ENCODE data around the gene SLC22A31.
"Not testable (repeated sequence)": the region's sequence is repeated elsewhere in the genome, so short reads cannot be mapped to it uniquely, and the experiment has no call there.

Gene SLC22A31

DNA sequence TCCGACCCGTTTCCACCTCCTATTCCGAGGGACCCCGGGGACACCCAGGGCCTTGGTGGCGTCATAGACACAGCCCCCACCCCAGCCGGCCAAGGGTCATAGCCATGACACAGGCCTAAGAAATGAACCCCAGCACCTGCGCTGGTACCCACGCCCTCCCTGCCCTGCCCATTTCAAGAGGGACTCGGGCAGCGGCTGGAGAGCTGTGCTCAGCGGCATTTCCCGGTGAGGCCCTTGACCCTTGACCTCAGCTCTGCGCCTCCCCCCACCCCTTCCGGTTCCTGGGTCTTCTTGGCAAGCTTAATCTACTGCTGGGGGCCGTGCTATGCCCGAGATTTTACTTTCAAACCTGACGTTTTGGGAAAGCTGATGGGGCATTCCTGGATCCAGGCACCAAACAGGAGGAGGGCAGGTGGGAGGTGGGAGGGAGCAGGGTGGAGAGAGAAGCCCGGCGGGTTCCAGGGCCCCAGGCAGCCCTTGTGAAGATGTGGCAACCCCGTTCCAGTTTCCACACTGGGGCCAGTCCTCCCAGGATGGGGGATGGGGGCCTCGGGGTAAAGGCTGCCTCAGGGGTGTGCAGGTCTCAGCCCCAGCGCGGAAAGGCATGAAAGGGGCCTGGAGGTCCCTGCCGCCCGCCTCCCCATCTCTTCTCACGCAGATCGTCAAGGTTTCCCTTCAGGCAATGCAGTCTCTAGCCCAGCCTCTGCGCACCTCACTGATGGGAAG, at the start of gene SLC22A31:
SLC22A31 (minus strand) TSS at position 414 of the 726 bp plus-strand sequence; CDS start at position 378, 36 bp downstream.
- DNase-seq: no peak

DNA sequence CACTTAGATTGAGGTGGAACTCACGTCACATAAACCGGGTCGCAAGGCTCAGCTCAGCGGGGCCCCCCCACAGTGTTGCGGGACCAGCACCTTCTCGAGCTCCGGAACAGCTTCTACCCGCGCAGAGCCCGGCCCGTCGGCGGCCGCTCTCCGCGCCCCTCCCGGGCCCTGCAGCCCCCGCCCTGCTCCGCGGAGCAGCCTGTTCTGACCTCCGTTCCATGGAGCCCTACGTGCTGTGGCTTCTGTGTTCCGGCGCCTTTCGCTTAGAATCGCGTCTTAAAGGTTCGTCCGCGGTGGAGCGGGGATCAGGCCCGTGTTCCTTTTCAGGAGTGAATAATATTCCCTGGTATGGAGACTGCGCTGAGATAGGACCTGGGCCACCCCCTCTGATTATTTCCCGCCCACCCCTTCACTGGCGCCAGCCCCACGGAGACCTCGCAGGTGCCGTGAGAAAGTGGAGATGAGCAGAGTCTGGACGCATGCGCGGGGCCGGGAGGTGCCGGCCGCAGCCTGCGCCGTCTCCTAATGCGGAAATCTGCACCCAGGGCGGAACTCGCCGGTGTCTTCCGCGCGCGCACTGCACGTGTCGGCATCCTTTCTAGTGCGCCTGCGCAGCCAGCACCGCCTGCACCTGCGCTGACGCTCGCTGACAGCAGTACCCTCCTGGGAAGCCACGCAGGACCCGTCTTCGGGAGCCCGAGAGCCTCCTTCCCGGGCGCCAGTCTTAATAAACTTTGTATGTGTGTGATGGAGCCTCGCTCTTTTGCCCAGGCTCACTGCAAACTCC, 48.1 kb upstream of the SLC22A31 start:
- no peak for DNase-seq

DNA sequence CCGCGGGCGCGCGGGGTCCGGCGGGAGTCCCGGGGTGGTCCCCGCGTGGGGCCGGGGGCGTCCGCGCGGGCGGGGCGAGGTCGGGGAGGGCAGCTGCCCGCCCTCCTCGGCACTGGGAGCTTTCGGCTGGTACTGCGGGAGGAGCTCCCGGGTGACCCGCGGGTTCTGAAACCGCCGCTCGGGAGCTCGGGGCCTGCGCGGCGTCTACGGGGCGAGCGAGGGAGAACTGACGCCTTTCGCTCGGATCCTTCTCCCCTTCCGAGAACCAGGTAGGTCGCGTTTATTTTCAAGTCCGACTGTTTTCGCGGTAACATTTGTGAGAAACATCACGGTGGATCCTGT, 47.4 kb upstream of the SLC22A31 start:
- not testable (repeated sequence) for DNase-seq

DNA sequence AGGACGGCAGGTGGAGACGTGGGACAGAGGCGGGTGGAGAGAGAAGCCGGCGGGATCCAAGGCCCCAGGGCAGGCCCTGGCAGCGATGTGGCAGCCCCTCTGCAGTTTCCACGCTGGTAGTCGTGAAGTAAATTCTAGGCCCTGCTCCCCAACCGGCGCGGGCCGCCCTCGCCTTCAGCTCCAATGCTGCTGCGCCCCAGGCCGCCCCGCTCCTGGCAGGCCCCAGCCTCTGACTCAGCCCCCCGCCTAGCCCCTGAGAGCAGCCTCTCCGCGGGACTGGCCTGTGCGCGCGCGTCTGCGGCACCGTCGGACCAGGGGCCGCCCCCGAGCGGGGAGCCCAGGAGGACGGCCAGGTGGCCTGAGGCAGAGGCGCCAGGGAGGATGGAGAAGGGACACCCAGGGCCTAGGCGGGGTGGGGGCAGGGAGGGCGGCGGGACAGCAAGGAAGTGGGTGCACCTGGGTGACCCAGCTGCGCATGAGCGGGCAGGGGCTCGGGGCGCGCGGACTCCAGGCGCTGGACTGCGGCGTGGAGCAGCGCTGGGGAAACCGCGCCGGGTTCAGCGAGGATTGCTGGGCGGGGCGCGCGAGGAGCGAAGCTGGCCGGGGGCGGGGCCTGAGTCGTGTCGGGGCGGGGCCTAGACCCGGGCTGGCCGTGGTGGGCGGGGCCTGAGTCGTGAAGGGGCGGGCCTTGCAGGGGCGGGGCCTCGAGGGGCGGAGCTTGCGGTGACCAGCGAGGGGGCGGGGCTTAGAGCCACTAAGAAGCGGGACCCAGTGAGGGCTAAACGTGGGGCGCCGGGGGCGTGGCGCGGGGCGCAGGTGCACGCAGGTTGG, 46.8 kb upstream of the SLC22A31 start:
- DNase-seq: peak; percentile 98

DNA sequence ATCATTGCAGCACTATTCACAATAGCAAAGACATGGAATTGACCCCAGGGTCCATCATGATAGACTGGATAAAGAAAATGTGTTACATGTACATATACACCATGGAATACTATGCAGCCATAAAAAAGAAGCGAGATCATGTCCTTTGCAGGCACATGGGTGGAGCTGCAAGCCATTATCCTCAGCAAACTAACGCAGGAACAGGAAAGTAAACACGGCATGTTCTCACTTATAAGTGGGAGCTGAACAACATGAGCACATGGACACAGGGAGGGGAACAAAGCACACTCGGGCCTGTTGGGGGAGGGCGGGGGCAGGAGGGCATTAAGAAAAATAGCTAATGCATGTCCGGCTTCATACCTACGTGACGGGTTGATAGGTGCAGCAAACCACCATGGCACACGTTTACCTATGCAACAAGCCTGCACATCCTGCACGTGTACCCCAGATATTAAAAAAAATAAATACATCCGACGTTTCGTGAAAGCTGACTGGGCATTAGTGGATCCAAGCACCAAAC, 46.1 kb upstream of the SLC22A31 start:
- DNase-seq: no peak

DNA sequence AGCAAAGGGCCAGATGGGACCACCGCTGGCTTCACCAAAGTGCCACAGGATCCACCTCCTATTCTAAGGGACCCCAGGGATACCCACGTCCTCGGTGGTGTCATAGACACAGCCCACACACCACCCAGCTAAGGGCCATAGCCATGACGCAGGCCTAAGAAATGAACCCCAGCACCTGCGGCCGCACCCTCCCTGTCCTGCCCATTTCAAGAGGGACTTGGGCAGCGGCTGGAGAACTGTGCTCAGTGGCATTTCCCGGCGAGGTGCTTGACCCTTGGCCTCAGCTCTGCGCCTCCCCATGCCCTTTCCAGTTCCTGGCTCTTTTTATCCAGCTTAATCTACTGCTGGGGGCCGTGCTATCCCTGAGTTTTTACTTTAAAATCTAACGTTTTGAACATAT, 44.4 kb upstream of the SLC22A31 start:
- DNase-seq: no peak

DNA sequence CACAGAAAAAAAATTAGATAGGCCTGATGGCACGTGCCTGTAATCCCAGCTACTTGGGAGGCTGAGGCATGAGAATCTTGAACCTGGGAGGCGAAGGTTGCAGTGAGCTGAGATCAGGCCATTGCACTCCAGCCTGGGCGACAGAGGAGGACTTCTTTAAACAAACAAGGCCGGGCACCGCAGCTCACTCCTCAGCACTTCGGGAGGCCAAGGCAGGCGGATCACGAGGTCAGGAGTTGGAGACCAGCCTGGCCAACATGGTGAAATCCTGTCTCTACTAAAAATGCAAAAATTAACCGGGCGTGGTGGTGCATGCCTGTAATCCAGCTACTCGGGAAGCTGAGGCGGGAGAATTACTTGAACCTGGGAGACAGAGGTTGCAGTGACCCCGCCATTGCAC, 43.9 kb upstream of the SLC22A31 start:
- DNase-seq: not testable (repeated sequence)

DNA sequence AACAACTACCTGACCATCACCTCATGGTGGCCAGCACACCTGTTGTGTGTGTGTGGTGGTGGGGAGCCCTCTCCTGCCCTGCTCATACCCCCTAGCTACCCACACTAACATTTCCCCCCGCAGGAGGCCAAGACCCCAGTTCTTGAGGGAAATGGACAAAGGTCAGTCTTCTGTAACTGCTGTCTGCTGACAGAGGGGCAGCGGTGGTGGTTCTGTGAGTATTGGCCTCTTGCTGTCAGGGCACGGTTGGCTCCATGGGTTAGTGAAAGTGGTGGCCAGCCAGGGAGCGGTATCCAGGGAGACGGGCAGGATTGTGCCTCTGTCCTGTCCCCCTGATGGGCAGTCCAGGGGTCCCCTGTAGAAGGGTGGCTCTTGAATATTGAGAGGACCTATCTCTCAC, 43.3 kb upstream of the SLC22A31 start:
- no peak for DNase-seq

DNA sequence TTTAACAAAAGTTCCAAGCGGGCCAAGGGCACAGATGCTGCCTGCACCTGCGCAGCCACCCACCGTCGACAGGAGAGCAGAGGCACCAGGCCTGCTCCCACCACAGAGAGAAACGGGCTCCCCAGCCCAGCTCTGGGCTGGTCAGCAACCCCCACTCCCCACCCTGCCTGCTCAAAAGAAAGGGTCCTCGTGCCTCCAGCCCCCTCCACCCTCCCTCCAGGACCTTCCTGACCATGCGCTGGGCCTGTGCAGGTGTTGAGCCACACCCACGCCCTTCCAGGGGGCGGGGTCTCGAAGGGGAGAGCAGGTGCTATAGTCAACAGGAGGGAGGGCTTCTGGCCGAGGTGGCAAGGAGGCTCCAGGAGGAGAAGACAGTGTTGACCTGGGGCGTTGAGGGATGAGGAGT, 42.5 kb upstream of the SLC22A31 start:
- DNase-seq: no peak

DNA sequence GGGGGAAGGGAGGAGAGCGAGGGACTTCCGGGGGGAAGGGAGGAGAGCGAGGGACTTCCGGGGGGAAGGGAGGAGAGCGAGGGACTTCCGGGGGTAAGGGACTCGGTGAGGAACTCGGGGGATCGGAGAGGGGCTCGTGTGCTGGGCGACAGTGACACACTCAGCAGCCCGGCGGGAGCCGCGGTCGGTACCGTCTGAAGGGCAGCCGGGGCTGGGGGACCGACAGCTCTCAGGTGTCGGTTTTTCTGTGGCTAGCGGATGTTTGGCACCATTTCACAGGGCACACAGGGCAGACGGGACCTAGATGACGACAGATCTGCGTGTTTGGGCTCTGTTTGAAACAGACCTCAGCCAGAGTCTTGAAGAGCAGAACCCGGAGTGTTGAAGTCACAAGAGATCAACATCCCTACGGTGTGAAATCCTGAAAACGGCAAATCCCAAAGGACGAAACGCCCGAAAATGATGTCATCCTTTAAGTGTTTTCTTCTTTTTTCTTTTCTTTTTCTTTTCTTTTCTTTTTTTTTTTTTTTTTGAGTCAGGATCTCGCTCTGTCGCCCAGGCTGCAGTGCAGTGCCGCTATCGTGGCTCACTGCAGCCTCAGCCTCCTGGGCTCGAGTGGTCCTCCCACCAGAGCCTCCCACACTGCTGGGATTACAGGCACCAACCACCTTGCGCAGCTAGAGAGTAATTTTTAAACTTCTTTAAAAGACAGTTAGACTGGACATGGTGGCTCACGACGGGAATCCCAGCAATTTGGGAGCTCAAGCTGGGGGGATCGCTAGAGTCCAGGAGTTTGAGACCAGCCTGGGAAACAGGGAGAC, 41.1 kb upstream of the SLC22A31 start:
- peak; percentile 80 for DNase-seq

DNA sequence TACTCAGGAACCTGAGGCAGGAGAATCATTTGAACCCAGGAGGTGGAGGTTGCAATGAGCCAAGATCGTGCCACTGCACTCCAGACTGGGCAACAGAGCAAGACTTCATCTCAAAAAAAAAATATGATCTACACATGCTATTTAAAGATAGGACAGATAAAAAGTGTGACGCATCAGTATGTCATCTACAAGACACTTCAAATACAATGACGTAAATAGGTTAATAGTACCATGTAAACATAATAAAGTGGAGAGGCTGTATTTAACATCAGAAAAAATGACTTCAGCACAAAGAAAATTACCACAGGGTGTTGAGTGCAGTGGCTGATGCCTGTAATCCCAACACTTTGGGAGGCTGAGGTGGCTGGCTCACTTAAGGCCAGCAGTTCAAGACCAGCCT, 37.4 kb upstream of the SLC22A31 start:
- no peak for DNase-seq

DNA sequence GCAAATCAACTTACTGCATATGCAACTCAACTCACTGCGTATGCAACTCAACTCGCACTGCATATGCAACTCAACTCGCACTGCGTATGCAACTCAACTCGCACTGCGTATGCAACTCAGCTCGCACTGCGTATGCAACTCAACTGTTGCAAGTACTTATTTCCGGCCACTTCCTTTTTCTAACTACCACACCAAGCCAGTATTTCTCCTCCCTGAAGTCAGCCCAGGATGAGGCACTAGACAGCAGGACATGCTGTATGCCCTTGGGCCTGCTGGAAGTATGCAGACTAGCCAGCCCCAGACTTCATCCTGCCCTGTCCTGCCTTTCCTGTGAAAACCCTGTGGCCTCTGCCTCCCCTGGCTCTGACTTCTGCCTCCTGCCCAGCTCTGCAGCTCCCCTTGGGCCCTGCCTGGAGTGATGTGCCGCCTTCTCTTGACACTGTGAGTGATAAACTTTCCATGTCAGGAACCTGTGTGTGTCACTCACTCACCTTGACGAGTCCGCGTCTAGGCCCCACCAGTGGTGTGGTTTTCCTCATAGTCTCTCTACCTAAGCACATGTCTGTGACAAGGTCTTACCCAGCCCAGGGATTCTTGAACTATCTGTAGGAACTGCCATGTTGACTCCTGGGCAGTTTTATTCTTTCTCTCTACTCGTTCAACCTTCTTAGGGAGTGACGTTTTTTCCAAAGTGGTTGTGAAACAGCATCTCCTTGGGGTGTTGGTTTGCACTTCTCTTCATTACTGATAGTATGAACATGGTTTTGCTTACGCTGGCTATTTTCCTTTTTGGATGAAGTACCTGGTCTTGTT, 33.5 kb upstream of the SLC22A31 start:
- no peak for DNase-seq

DNA sequence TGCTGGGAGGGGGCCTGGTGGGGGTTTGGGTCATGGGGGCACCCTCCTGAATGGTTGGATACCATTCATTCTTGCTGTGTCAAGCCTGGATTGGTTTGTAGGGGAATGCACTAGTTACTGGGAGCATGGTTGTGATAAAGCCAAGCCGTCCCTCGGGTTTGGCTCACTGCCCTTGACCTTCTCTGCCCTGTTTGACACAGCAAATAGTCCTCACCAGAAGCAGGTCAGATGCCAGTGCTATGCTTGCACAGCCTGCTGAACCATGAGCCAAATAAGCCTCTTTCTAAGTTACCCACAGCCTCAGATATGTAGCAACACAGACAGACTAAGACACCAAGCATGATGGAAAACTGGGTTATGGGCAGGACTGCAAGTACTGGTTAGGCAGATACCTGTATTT, 31.8 kb upstream of the SLC22A31 start:
- no peak for DNase-seq

DNA sequence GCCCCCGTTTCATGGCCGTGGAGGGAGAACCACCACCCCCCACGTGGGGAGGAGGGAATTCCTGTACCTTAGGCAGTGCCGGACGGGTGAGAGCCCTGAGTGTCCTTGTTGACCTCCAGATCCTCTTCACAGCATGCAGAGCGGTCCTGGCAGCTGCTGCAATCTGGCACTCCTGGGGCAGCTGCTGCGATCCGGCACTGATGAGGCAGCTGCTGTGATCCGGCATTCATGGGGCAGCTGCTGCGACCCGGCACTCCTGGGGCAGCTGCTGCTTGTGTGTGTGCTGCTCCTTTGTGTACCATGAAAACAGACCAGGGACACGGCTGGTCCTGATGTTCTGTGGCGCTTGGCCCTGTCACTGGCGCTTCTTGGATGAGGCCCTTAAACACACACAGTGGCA, 29.9 kb upstream of the SLC22A31 start:
- no peak for DNase-seq

DNA sequence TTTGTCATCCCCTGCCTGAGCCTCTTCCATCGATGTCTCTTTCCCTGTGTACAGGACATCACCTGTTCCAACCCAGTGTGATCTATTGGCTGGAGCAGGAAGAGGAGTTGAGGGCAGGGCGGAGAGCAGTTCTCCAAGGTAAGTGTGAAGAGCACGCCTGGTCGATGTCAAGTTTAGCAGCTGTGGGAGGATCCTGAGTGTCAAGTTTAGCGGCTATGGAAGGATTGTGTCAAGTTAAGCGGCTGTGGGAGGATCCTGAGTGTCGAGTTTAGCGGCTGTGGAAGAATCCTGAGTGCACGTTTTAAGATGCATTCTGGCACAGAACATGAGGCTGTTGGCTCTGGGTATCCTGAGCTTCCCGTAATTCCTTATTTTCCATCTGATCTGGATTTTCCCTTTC, 24.3 kb upstream of the SLC22A31 start:
- no peak for DNase-seq

DNA sequence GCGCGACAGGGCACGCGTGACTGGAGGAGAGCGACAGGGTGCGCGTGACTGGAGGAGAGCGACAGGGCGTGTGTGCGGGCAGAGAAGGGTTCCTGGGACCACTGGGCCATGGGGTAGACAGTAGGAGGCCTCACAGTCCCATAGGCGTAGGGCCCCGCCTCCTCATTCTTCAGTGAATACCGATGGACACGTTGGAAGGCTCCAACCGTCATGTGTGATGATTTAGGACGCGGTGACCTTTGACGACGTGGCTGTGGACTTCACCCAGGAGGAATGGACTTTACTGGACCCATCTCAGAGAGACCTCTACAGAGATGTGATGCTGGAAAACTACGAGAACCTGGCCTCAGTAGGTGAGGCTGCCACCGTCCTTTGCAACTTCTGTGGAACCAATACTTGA, 22.6 kb upstream of the SLC22A31 start:
- no peak for DNase-seq

DNA sequence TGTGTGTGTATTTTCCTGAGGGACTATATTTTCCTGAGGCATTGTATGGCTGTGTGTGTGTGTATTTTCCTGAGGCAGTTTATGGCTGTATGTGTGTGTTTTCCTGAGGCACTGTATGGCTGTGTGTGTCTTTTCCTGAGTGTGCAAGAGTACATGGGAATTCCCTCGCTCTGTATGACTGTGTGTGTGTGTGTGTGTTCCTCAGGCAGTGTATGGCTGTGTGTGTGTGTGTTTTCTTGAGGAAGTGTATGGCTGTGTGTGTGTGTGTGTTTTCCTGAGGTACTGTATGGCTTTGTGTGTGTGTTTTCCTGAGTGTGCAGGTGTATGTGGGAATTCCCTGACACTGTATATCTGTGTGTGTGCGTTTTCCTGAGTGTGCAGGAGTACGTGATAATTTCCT, 21.3 kb upstream of the SLC22A31 start:
- no peak for DNase-seq

DNA sequence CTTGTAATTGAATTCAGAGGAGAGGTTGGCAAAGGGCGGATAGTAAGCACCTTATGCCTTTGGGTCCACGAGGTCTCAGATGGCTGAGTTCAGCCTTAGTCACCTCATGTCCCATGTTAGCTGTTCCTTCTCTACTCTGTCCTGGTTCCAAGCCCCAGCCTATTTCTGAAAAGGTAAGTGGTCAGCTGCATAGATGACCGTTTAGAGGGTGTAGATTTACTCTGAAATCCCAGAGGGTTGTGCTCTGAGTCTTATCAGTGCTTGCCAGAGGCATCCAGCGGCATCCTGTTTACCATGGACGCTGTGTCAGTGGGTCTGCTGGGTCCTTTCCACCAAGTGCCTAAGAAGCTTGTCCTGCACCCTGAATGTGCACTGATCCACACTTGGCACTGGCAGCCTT, 19.0 kb upstream of the SLC22A31 start:
- DNase-seq: no peak

DNA sequence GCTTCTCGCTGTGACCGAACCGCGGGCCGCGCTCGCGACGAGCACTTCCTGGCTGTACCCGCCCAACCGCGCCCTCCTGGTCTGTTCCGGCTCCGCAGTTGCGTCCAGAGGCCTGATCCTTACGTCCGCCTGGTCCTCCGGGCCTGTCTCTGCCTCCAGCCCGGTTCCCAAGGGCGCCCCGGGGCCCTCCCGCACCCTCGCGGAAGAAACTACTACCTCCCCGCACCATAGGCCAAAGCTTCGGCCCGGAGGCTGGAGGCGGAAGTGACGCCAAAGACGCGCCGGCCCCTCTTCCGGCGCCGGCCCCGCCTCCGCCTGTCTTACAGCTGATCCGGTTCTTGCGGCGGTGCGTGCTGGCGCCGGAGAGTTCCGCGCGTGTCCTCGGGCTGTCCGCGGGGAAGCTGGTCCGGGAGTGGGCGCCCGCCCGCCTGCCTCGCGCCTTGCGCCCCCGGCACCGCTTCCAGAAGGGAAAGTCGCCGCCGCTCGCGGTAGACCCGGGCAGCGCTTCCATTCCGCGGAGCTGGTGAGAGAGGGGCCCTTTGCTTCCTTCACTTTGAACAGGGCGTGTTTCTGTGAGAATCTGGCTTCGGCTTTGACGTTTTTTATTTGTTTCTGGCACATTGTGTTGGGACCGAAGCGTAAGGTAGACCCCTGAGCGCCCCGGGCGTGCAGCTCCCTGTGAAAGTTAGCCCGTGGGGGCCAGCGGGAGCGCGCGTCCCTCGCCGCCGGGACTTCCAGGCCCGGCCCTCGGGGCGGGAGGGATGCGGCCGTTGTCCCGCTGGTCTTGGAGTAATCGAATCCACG, 17.3 kb upstream of the SLC22A31 start, which contains the start of gene ZNF778:
ZNF778 (plus strand) TSS at position 316 of the 804 bp plus-strand sequence. CDS start 3,425 bp downstream, outside the sequence.
- DNase-seq: peak; percentile 76

DNA sequence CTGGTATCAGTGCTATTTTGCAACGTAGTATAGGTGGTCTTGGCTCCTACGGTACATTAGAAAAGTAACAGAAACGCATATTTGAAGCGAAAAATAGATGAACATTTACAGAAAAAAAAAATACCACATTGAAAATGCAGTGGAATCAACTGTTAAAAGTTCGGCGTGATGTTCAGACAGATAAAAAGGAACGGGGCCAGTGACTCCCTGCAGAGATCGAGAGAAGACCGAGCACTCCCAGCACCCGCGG, 16.7 kb upstream of the SLC22A31 start:
- no peak for DNase-seq
